NCI-H510A (cell line): ENCODE data around the gene C11orf16.
A peak's percentile ranks its signal among the peaks of the same experiment; 100 is the strongest.
"Not testable (repeated sequence)": the region's sequence is repeated elsewhere in the genome, so short reads cannot be mapped to it uniquely, and the experiment has no call there.

ENCODE experiments used
- DNase-seq: peaks from one replicate; lab custom pipeline; 2025; lab: John Stamatoyannopoulos, UW

C11orf16 gene

DNA sequence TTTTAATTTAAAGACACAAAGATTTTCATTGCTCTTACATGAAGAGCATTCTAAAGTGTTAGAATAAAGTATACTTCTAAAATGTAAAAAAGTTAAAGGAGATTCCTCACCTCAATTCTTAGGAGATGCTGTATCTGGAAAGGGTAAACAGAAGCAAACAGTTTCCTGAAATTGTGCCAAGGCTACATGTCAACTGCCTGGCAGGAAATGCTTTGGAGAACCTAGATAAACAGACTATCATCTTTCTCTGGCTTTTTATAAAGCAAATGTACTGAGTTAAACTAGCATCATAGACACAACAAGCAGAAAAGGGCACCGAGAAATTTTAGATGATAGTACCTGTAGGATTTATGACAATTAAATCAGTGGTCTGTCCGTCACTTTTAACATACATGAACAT is 46.4 kb downstream of the C11orf16 start:
- DNase-seq = no peak

DNA sequence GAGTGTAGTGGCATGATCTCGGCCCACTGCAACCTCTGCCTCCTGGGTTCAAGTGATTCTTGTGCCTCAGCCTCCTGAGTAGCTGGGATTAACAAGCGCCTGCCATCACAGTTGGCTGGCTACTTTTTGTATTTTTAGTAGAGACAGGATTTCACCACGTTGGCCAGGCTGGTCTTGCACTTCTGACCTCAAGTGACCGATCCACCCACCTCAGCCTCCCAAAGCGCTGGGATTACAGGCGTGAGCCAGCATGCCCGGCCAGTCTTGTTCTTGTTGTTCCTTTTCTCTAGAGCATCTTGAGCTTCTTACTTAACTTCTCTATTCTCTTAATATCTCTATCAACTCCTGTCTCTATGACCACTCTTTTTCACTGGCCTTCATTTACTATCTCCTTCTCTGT is 51.2 kb downstream of the C11orf16 start:
- not testable (repeated sequence) for DNase-seq

DNA sequence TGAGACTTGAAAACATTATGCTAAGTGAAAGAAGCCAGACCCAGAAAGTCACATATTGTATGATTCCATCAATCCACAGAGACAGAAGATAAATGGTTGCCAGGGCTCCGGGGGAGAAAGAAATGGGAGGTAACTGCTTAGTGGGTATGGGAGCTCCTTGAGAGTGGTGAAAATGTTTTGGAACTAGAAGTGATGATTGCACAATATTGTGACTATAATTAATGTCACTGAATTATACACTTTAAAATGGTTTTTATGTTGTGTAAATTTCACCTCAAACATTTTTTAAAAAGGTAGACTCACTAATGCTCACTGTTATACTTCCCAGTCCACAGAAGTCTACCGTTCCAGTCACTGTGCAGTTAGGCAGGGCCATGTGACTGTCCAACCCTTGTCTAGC is 54.0 kb downstream of the C11orf16 start:
- DNase-seq = no peak

DNA sequence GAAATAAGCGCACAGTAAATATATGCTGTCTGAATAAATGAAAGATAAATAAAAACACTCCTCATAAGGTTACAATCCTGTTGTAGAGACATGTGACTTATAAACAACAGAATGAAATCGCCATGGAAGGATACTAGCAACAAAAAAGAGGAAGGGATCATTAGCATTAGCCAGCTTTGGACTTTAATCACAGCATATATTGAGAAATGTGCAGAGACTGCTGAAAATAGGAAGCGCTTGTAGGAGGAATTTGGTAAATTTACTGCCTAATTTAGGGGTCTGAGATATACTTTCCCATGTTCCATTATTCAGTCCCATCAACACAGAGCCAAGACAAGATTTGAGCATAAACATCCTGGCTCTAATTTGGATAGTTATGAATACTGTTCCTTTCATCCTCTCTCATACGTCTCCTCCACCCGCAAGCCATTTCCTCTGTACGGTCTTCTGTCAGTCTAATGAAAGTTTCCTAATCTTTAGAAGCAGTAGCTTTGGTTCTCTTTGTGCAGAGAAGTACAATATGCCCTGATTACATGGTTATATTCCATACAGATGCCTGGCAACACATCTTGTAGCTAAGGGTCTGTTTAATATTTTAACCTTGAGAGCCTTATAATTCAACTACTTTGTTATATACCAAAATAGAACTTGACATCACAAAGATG is 58.9 kb downstream of the C11orf16 start:
- no peak for DNase-seq

DNA sequence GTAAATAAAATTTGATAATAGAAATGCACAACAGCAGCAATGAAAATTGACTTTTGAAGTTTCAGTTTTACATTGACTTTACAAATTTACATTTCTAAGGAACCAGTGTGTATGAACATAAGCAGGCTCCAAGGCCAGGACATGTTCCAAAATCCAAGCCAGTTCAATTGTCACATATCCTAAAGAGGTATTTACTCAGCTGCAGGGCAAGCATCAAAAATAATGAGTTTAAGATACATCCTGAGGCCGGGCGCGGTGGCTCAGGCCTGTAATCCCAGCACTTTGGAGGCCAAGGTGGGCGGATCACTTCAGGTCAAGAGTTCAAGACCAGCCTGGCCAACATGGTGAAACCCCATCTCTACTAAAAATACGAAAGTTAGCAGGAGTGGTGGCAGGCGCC is 60.8 kb downstream of the C11orf16 start:
- DNase-seq = no peak

DNA sequence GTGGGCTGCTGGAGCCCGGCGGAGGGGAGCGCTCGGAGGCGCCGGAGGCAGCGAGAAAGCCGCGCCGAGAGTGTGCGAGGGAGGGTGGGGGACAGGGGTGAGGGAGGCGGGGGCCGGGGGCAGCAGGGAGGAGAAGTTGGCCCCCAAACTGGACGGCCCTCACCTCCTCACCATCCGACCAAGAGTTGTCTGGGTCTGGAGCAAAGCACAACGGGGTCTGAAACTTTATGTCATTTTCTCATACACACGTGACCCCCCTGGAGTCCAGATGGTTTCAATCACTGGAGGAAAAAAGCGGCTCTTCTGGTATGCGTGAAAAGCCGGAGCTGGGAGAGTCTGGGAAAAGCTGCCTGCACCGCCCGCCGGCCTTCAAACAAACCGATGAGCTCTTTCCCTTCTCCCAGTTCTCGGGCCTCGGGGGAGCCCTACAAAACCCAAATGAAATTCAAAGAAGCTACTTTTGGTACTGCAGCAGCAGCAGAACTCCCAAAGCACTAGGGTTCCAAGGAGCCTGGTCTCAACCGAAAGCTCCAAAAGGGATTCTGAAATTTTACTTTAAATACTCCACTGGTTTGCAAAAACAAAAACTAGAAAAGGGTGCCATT is 61.5 kb downstream of the C11orf16 start:
- no peak for DNase-seq

DNA sequence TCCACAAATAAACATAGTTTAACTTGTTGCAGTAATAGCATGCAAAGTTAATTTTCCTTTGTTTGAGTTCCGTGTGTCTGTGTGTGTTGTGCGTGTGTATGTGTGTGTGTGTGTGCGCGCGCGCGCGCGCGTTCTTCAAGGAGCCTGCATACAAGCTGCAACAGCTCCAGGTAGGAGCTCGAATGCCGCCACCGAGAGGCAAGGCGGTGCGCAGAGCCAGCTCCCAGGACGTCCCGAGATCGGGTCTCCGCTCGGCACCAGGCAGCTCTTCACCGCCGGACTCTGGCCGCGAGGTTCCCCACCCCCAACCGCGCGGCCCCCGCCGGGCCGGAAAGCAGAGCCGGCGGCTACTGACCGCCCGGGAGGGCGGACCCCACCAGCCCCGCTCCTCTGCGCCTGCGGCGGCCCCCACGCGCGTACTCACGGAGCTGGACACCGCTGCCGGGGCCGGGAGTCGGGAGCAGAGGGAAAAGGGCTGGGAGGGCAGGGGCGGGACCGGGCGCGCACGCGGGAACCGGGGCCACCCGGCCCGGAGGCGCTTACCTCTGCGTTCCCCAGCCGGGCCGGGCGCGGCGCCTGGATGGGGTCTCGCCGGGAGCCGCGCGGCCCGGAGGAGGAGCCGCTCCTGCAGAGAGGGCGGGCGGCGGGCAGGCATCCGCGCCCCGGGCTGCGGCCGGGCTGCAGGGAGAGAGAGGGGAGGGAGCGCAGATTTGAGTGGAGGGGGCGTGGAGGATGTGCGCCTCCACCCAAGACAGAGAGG is 62.2 kb downstream of the C11orf16 start:
- DNase-seq = peak; percentile 14
